ENCODE data around the gene CCL17. TPM values are rescaled to one million over a fixed set of nuclear protein-coding genes. Genes with fewer than 3 reads are reported as not detected.

Gene CCL17
- total and polyA plus RNA-seq, 10 of the 15 experiments (the other 5 are each of a cell fraction or from before 2014, with no cell fraction given), result 1.2 to 84.9 (median 34.2) TPM

GRCh38 chr16:57390636-57391295 lies 13.8 kb upstream of the CCL17 start:
- H3K9ac ChIP-seq (ENCODE audit: control insufficient read depth, insufficient read depth, low read length), result no peak overlapping the region
- intact Hi-C loops (cut with micrococcal nuclease; ENCODE audit: unreplicated experiment), result no loop called here
- H4K20me1 ChIP-seq (ENCODE audit: control insufficient read depth, insufficient read depth), result no peaks in the 10 kb centered on the region
- H2AFZ ChIP-seq (ENCODE audit: control insufficient read depth, low read depth, low read length), result no peak overlapping the region
- DNase-seq (ENCODE audit: low read depth, low spot score) (no peak), FAIRE-seq (no peak), ATAC-seq (no peak)
- 48% methylated on average over 5 of the region's 5 CpGs for WGBS (ENCODE audit: insufficient coverage, insufficient replicate concordance, low lambda C conversion rate, missing lambda C conversion rate)
- H3K27ac ChIP-seq (ENCODE audit: control insufficient read depth, insufficient read depth), result no peak overlapping the region
- no peak for TF ChIP-seq BCL3 (IDR thresholded peaks at IDR 0.05; ENCODE audit: borderline replicate concordance, insufficient read depth, low read depth, low read length, poor library complexity, severe bottlenecking)
- TF ChIP-seq MTA2 (IDR thresholded peaks at IDR 0.05; ENCODE audit: low read depth), result no peak
- TF ChIP-seq WRNIP1 (IDR thresholded peaks at IDR 0.05; ENCODE audit: borderline replicate concordance, low read depth, low read length), result no peak
- TF ChIP-seq RUNX3 (IDR thresholded peaks at IDR 0.05; ENCODE audit: low read length), result no peak
- TF ChIP-seq CHD1 (IDR thresholded peaks at IDR 0.05; ENCODE audit: low read depth, low read length), result no peak
- TF ChIP-seq POLR2AphosphoS2 (IDR thresholded peaks at IDR 0.05; ENCODE audit: low read depth, low read length), result no peak
- TF ChIP-seq NR2C1 (IDR thresholded peaks at IDR 0.05), result no peak
- TF ChIP-seq KDM1A (IDR thresholded peaks at IDR 0.05; ENCODE audit: borderline replicate concordance), result no peak
- no peak for TF ChIP-seq POLR2A (IDR thresholded peaks at IDR 0.05; ENCODE audit: low read depth, low read length)
- TF ChIP-seq BMI1 (IDR thresholded peaks at IDR 0.05; ENCODE audit: borderline replicate concordance), result no peak
- no peak for TF ChIP-seq CBFB (IDR thresholded peaks at IDR 0.05; ENCODE audit: low read depth)
- TF ChIP-seq ZNF622 (IDR thresholded peaks at IDR 0.05), result no peak
- no peak for TF ChIP-seq KLF5 (IDR thresholded peaks at IDR 0.05; ENCODE audit: partially characterized antibody)
- no peak for TF ChIP-seq MAX (IDR thresholded peaks at IDR 0.05; ENCODE audit: low read depth, low read length)
- TF ChIP-seq PKNOX1 (IDR thresholded peaks at IDR 0.05), result no peak
- no peak for TF ChIP-seq DPF2 (IDR thresholded peaks at IDR 0.05)
- no peak for TF ChIP-seq ETV6 (conservative IDR thresholded peaks at IDR 0.05 in 1 of 2, IDR thresholded peaks at IDR 0.05 in 1 of 2; ENCODE audit: borderline replicate concordance in 1 of 2, low read depth in 1 of 2)
- ChIA-PET RAD21 (ENCODE audit: unreplicated experiment) (interaction anchor here (0.7 to 1.9 kb wide), 4 partner anchors 13 to 88 kb away, joined by 3 to 8 read pairs (median 4); no protein-coding TSS in a partner anchor), POLR2A (interaction anchor here (0.6 to 2.2 kb wide), 3 partner anchors 10 to 82 kb away, joined by 3 to 10 read pairs (median 4); no protein-coding TSS in a partner anchor), CTCF (interaction anchor here (0.7 to 1.8 kb wide), 8 partner anchors 11 to 458 kb away, joined by 3 to 7 read pairs (median 3); no protein-coding TSS in a partner anchor), SMC1A (ENCODE audit: uncharacterized antibody, unreplicated experiment) (interaction anchor here (1.1 to 3.2 kb wide), 10 partner anchors 9 to 87 kb away, joined by 3 to 20 read pairs (median 4); partner anchors contain the start of gene CCL17)
- no TSS peak for BruUV-seq (replicated peaks)
- H3K4me1 ChIP-seq (ENCODE audit: control insufficient read depth, insufficient read depth, low read length), result peaks cover 34% of the 10 kb centered on the region
- H3K27me3 ChIP-seq (replicated peaks in 1 of 2; ENCODE audit: control insufficient read depth in 2 of 2, insufficient read depth in 2 of 2, low read length in 1 of 2), result no peaks in the 10 kb centered on the region
- no peak overlapping the region for H3K4me2 ChIP-seq (ENCODE audit: control insufficient read depth, insufficient read depth)
- H3K79me2 ChIP-seq (ENCODE audit: control insufficient read depth, insufficient read depth, low read length), result no peaks in the 10 kb centered on the region
- in situ Hi-C loops (cut with MboI), result no loop called here
- H3K9me3 ChIP-seq (replicated peaks; ENCODE audit: control insufficient read depth, insufficient read depth, low read length), result no peaks in the 10 kb centered on the region; the same call in 2 of the 3 replicates
- H3K36me3 ChIP-seq (ENCODE audit: control insufficient read depth in 2 of 2, insufficient read depth in 2 of 2, low read length in 1 of 2), result no peaks in the 10 kb centered on the region
- H3K4me3 ChIP-seq, result no peak overlapping the region
